ENCODE measurements around the gene DDC.

The DDC gene

GRCh38 chr7:50470250-50471163 is 94.7 kb downstream of the DDC start:
- DNase-seq (ENCODE audit: low read depth): peak; percentile 16
- H3K4me3 ChIP-seq (ENCODE audit: control insufficient read depth, low read depth, low read length): no peak overlapping the region
- TF ChIP-seq CTCF (conservative IDR thresholded peaks at IDR 0.05; ENCODE audit: control insufficient read depth, insufficient read depth, low read depth, low read length): no peak

GRCh38 chr7:50469181-50469580 is 96.0 kb downstream of the DDC start:
- H3K4me3 ChIP-seq (ENCODE audit: control insufficient read depth, low read depth, low read length): no peak overlapping the region
- DNase-seq (ENCODE audit: low read depth): no peak
- no peak for TF ChIP-seq CTCF (conservative IDR thresholded peaks at IDR 0.05; ENCODE audit: control insufficient read depth, insufficient read depth, low read depth, low read length)

GRCh38 chr7:50467817-50468610 is 97.2 kb downstream of the DDC start:
- peak; percentile 73 for DNase-seq (ENCODE audit: low read depth)
- no peak overlapping the region for H3K4me3 ChIP-seq (ENCODE audit: control insufficient read depth, low read depth, low read length)
- peak; percentile 85 for TF ChIP-seq CTCF (conservative IDR thresholded peaks at IDR 0.05; ENCODE audit: control insufficient read depth, insufficient read depth, low read depth, low read length)

- no peak for TF ChIP-seq CTCF (conservative IDR thresholded peaks at IDR 0.05; ENCODE audit: control insufficient read depth, insufficient read depth, low read depth, low read length)
- no peak overlapping the region for H3K4me3 ChIP-seq (ENCODE audit: control insufficient read depth, low read depth, low read length)
- DNase-seq (ENCODE audit: low read depth): no peak
Measured at GRCh38 chr7:50466815-50467585, 98.2 kb downstream of the DDC start.

- TF ChIP-seq CTCF (conservative IDR thresholded peaks at IDR 0.05; ENCODE audit: control insufficient read depth, insufficient read depth, low read depth, low read length): no peak
- H3K4me3 ChIP-seq (ENCODE audit: control insufficient read depth, low read depth, low read length): no peak overlapping the region
Measured at GRCh38 chr7:50463035-50463434, 102.2 kb downstream of the DDC start.

GRCh38 chr7:50462361-50462760 is 102.8 kb downstream of the DDC start:
- no peak overlapping the region for H3K4me3 ChIP-seq (ENCODE audit: control insufficient read depth, low read depth, low read length)
- DNase-seq (ENCODE audit: low read depth): no peak
- no peak for TF ChIP-seq CTCF (conservative IDR thresholded peaks at IDR 0.05; ENCODE audit: control insufficient read depth, insufficient read depth, low read depth, low read length)

More at GRCh38 chr7:50463035-50463434, 102.2 kb downstream of the DDC start:
- no peak for DNase-seq (ENCODE audit: low read depth)

Data from fibroblast of mammary gland (primary cell).